Activated T-cell treated with anti-CD3 and anti-CD28 coated beads, Interleukin-2, amount 50 U/mL, for 24 hours (primary cell): ENCODE data around the gene KLF2.

Source experiments
- DNase-seq: peaks from one replicate; pipeline ENCODE4 v3.0.0-alpha.2; 2020
- H3K27ac Mint-ChIP-seq: 2 replicates; pipeline ENCODE4 v1.8.0; 2020; ENCODE audit warnings: mild to moderate bottlenecking, mixed read lengths
- H3K27me3 Mint-ChIP-seq: 2 replicates; pipeline ENCODE4 v1.8.0; 2020; ENCODE audit warnings: mixed read lengths
- H3K36me3 Mint-ChIP-seq: 2 replicates; pipeline ENCODE4 v1.8.0; 2020; ENCODE audit warnings: low read depth, mixed read lengths
- H3K4me1 Mint-ChIP-seq: 2 replicates; pipeline ENCODE4 v1.8.0; 2020; ENCODE audit warnings: low read depth, mixed read lengths
- H3K4me3 Mint-ChIP-seq: 2 replicates; pipeline ENCODE4 v1.8.0; 2020; ENCODE audit warnings: mild to moderate bottlenecking, moderate library complexity, mixed read lengths
- H3K9me3 Mint-ChIP-seq: 2 replicates; pipeline ENCODE4 v1.8.0; 2020; ENCODE audit warnings: mixed read lengths

Gene KLF2

GRCh38 chr19:16368385-16369305 lies 44.0 kb downstream of the KLF2 start:
- no peaks in the 10 kb centered on the region for H3K9me3 Mint-ChIP-seq
- H3K4me1 Mint-ChIP-seq: peaks cover 38% of the 10 kb centered on the region
- H3K36me3 Mint-ChIP-seq: peaks cover 4% of the 10 kb centered on the region
- no peak for DNase-seq
- H3K27me3 Mint-ChIP-seq: peaks cover 26% of the 10 kb centered on the region
- no peak overlapping the region for H3K27ac Mint-ChIP-seq
- no peak overlapping the region for H3K4me3 Mint-ChIP-seq

- DNase-seq: no peak
- H3K27me3 Mint-ChIP-seq: peaks cover 30% of the 10 kb centered on the region
- peaks cover 10% of the 10 kb centered on the region for H3K36me3 Mint-ChIP-seq
- no peaks in the 10 kb centered on the region for H3K9me3 Mint-ChIP-seq
- peaks cover 38% of the 10 kb centered on the region for H3K4me1 Mint-ChIP-seq
- H3K4me3 Mint-ChIP-seq: no peak overlapping the region
- no peak overlapping the region for H3K27ac Mint-ChIP-seq
These were observed 44.7 kb downstream of the KLF2 start for GRCh38 chr19:16369306-16369663.

GRCh38 chr19:16369664-16370576 lies 45.3 kb downstream of the KLF2 start:
- Mint-ChIP-seq H3K4me3 (no peak overlapping the region), H3K27ac (no peak overlapping the region), H3K4me1 (peaks cover 39% of the 10 kb centered on the region), H3K36me3 (peaks cover 15% of the 10 kb centered on the region), H3K9me3 (no peaks in the 10 kb centered on the region), H3K27me3 (peaks cover 29% of the 10 kb centered on the region)
- no peak for DNase-seq

GRCh38 chr19:16370641-16371391 lies 46.2 kb downstream of the KLF2 start:
- H3K4me3 Mint-ChIP-seq: peak overlapping the region; percentile 33
- no peak for DNase-seq
- peaks cover 22% of the 10 kb centered on the region for H3K27me3 Mint-ChIP-seq
- peak overlapping the region; percentile 14 for H3K27ac Mint-ChIP-seq
- H3K9me3 Mint-ChIP-seq: no peaks in the 10 kb centered on the region
- H3K36me3 Mint-ChIP-seq: peaks cover 24% of the 10 kb centered on the region
- peaks cover 39% of the 10 kb centered on the region for H3K4me1 Mint-ChIP-seq

- no peaks in the 10 kb centered on the region for H3K9me3 Mint-ChIP-seq
- peak overlapping the region; percentile 33 for H3K4me3 Mint-ChIP-seq
- H3K4me1 Mint-ChIP-seq: peaks cover 39% of the 10 kb centered on the region
- peak; percentile 84 for DNase-seq
- H3K36me3 Mint-ChIP-seq: peaks cover 31% of the 10 kb centered on the region
- peaks cover 15% of the 10 kb centered on the region for H3K27me3 Mint-ChIP-seq
- H3K27ac Mint-ChIP-seq: peak overlapping the region; percentile 14
These were observed 46.9 kb downstream of the KLF2 start for GRCh38 chr19:16371540-16371986.

- peak; percentile 32 for DNase-seq
- H3K27me3 Mint-ChIP-seq: peaks cover 8% of the 10 kb centered on the region
These were observed 47.7 kb downstream of the KLF2 start for GRCh38 chr19:16372065-16372915.

GRCh38 chr19:16373079-16373478 lies 48.5 kb downstream of the KLF2 start:
- Mint-ChIP-seq H3K36me3 (peaks cover 45% of the 10 kb centered on the region), H3K4me1 (peaks cover 46% of the 10 kb centered on the region), H3K27me3 (peaks cover 8% of the 10 kb centered on the region), H3K4me3 (no peak overlapping the region), H3K9me3 (no peaks in the 10 kb centered on the region), H3K27ac (no peak overlapping the region)
- no peak for DNase-seq

More at GRCh38 chr19:16372065-16372915, 47.7 kb downstream of the KLF2 start:
- H3K4me1 Mint-ChIP-seq: peaks cover 38% of the 10 kb centered on the region
- H3K27ac Mint-ChIP-seq: peak overlapping the region; percentile 14
- no peaks in the 10 kb centered on the region for H3K9me3 Mint-ChIP-seq
- peaks cover 37% of the 10 kb centered on the region for H3K36me3 Mint-ChIP-seq
- H3K4me3 Mint-ChIP-seq: peak overlapping the region; percentile 33

- H3K9me3 Mint-ChIP-seq: no peaks in the 10 kb centered on the region
- peaks cover 8% of the 10 kb centered on the region for H3K27me3 Mint-ChIP-seq
- no peak for DNase-seq
- peak overlapping the region; percentile 55 for H3K27ac Mint-ChIP-seq
- no peak overlapping the region for H3K4me3 Mint-ChIP-seq
- H3K36me3 Mint-ChIP-seq: peaks cover 48% of the 10 kb centered on the region
- peaks cover 50% of the 10 kb centered on the region for H3K4me1 Mint-ChIP-seq
These were observed 48.9 kb downstream of the KLF2 start for GRCh38 chr19:16373532-16373931.

- DNase-seq: no peak
- Mint-ChIP-seq H3K9me3 (no peaks in the 10 kb centered on the region), H3K4me3 (no peak overlapping the region), H3K27me3 (peaks cover 8% of the 10 kb centered on the region), H3K36me3 (peaks cover 51% of the 10 kb centered on the region), H3K27ac (no peak overlapping the region), H3K4me1 (peaks cover 54% of the 10 kb centered on the region)
These were observed 49.4 kb downstream of the KLF2 start for GRCh38 chr19:16373989-16374388.

- peaks cover 57% of the 10 kb centered on the region for H3K4me1 Mint-ChIP-seq
- peaks cover 8% of the 10 kb centered on the region for H3K27me3 Mint-ChIP-seq
- no peaks in the 10 kb centered on the region for H3K9me3 Mint-ChIP-seq
- H3K27ac Mint-ChIP-seq: no peak overlapping the region
- H3K4me3 Mint-ChIP-seq: no peak overlapping the region
- DNase-seq: no peak
- H3K36me3 Mint-ChIP-seq: peaks cover 51% of the 10 kb centered on the region
These were observed 49.8 kb downstream of the KLF2 start for GRCh38 chr19:16374436-16374835.

GRCh38 chr19:16375157-16375935 lies 50.7 kb downstream of the KLF2 start:
- Mint-ChIP-seq H3K27ac (no peak overlapping the region), H3K9me3 (no peaks in the 10 kb centered on the region), H3K4me3 (no peak overlapping the region), H3K4me1 (peaks cover 57% of the 10 kb centered on the region), H3K27me3 (peaks cover 8% of the 10 kb centered on the region), H3K36me3 (peaks cover 51% of the 10 kb centered on the region)
- no peak for DNase-seq

- Mint-ChIP-seq H3K9me3 (no peaks in the 10 kb centered on the region), H3K4me3 (no peak overlapping the region), H3K27me3 (peaks cover 8% of the 10 kb centered on the region), H3K27ac (no peak overlapping the region), H3K4me1 (peaks cover 59% of the 10 kb centered on the region), H3K36me3 (peaks cover 53% of the 10 kb centered on the region)
- DNase-seq: no peak
These were observed 51.2 kb downstream of the KLF2 start for GRCh38 chr19:16375936-16376185.

- no peak overlapping the region for H3K27ac Mint-ChIP-seq
- peaks cover 62% of the 10 kb centered on the region for H3K4me1 Mint-ChIP-seq
- no peaks in the 10 kb centered on the region for H3K9me3 Mint-ChIP-seq
- H3K4me3 Mint-ChIP-seq: no peak overlapping the region
- peaks cover 55% of the 10 kb centered on the region for H3K36me3 Mint-ChIP-seq
- H3K27me3 Mint-ChIP-seq: peaks cover 8% of the 10 kb centered on the region
- DNase-seq: no peak
These were observed 51.6 kb downstream of the KLF2 start for GRCh38 chr19:16376241-16376640.
